Thymus (tissue), 11 donors: ENCODE data around the gene ATP1A3. TPM values are rescaled to one million over a fixed set of nuclear protein-coding genes. Genes with fewer than 3 reads are reported as not detected.
"Not testable (repeated sequence)": the region's sequence is repeated elsewhere in the genome, so short reads cannot be mapped to it uniquely, and the experiment has no call there.

Experiments
- DNase-seq, 9 donors: peaks; one replicate each; pipeline ENCODE4 v3.0.0-alpha.2; 2013; ENCODE audit warnings: low spot score in 9 of 9, low read depth in 6 of 9, missing footprints in 1 of 9
- H3K27ac ChIP-seq, 2 donors: one replicate each; pipeline ENCODE4 v1.5.1; 2013; ENCODE audit warnings: control low read depth in 1 of 2, low read depth in 1 of 2, low read length in 1 of 2, mild to moderate bottlenecking in 1 of 2, moderate library complexity in 1 of 2
- H3K27me3 ChIP-seq, 2 donors: one replicate each; pipeline ENCODE4 v1.5.1; 2013; ENCODE audit warnings: low read length in 1 of 2; ENCODE audit not compliant: control insufficient read depth in 2 of 2, insufficient read depth in 1 of 2
- H3K36me3 ChIP-seq, 2 donors: one replicate each; pipeline ENCODE4 v1.5.1; 2013; ENCODE audit warnings: low read length in 1 of 2, mild to moderate bottlenecking in 1 of 2, moderate library complexity in 1 of 2; ENCODE audit not compliant: control insufficient read depth in 2 of 2, insufficient read depth in 2 of 2
- H3K4me1 ChIP-seq, 2 donors: one replicate each; pipeline ENCODE4 v1.5.1; 2013; ENCODE audit warnings: low read length in 2 of 2; ENCODE audit not compliant: control insufficient read depth in 2 of 2, insufficient read depth in 2 of 2
- H3K4me3 ChIP-seq, 2 donors: one replicate each; pipeline ENCODE4 v1.5.1; 2013; ENCODE audit warnings: low read length in 2 of 2, control low read depth in 1 of 2, mild to moderate bottlenecking in 1 of 2
- H3K9me3 ChIP-seq, 2 donors: one replicate each; pipeline ENCODE4 v1.5.1; 2013; ENCODE audit warnings: low read length in 1 of 2, mild to moderate bottlenecking in 1 of 2; ENCODE audit not compliant: control insufficient read depth in 2 of 2, insufficient read depth in 1 of 2
- WGBS: extraction: QIAGEN DNeasy Blood & Tissue Kit; methylation state at CpG from one replicate; pipeline ENCODE4 v1.1.7; 2013; 5-methylcytosine and 5-hydroxymethylcytosine counted together
- polyA plus RNA-seq: library from polyadenylated mRNA; stranded (reverse); fragments of 200-250 nt; gene quantifications from one replicate; pipeline ENCODE4 v1.2.3, GENCODE V29; 2013
- total RNA-seq: library from RNA; stranded (reverse); fragments of 120-200 nt; gene quantifications from one replicate; pipeline ENCODE4 v1.2.4, GENCODE V29; 2013
- donor health status: healthy.

Gene ATP1A3
- total and polyA plus RNA-seq, 2 donors, result 1.2 to 2.6 TPM

- not testable (repeated sequence) for H3K4me3 ChIP-seq, H3K36me3 ChIP-seq, H3K9me3 ChIP-seq, H3K27ac ChIP-seq, DNase-seq
- peaks cover 10 to 52% of the 10 kb centered on the region in 2 donors for H3K27me3 ChIP-seq
- 95% methylated on average over 11 of the region's 11 CpGs for WGBS
- peaks cover 9 to 19% of the 10 kb centered on the region in 2 donors for H3K4me1 ChIP-seq
These were observed 2.0 kb downstream of the ATP1A3 start for GRCh38 chr19:41991925-41992569.

- Histone ChIP-seq H3K27ac (no peak overlapping the region), H3K9me3 (no peaks in the 10 kb centered on the region), H3K36me3 (peaks cover 2 to 10% of the 10 kb centered on the region in 2 donors), H3K4me1 (peaks cover 6 to 12% of the 10 kb centered on the region in 2 donors), H3K4me3 (no peak overlapping the region), H3K27me3 (peaks cover under 1 to 42% of the 10 kb centered on the region in 2 donors)
- WGBS, result 84% methylated on average over 15 of the region's 15 CpGs
- no peak for DNase-seq
These were observed 3.0 kb downstream of the ATP1A3 start for GRCh38 chr19:41991025-41991424.

- peaks cover 0 to 38% of the 10 kb centered on the region in 2 donors for H3K27me3 ChIP-seq
- peaks cover 6 to 12% of the 10 kb centered on the region in 2 donors for H3K4me1 ChIP-seq
- no peak for DNase-seq
- H3K4me3 ChIP-seq, result no peak overlapping the region
- 98% methylated on average over 2 of the region's 2 CpGs for WGBS
- H3K36me3 ChIP-seq, result peaks cover 2 to 12% of the 10 kb centered on the region in 2 donors
- no peaks in the 10 kb centered on the region for H3K9me3 ChIP-seq
- H3K27ac ChIP-seq, result no peak overlapping the region
These were observed 3.4 kb downstream of the ATP1A3 start for GRCh38 chr19:41990615-41991014.

GRCh38 chr19:41990028-41990427, 4.0 kb downstream of the ATP1A3 start:
- Histone ChIP-seq H3K4me1 (peaks cover 6 to 12% of the 10 kb centered on the region in 2 donors), H3K27ac (no peak overlapping the region), H3K9me3 (no peaks in the 10 kb centered on the region), H3K4me3 (no peak overlapping the region), H3K27me3 (peaks cover 0 to 32% of the 10 kb centered on the region in 2 donors), H3K36me3 (peaks cover 2 to 16% of the 10 kb centered on the region in 2 donors)
- no peak for DNase-seq
- WGBS, result 96% methylated on average over 4 of the region's 4 CpGs

GRCh38 chr19:41988947-41989346, 5.1 kb downstream of the ATP1A3 start:
- Histone ChIP-seq H3K9me3 (no peaks in the 10 kb centered on the region), H3K36me3 (peaks cover 2 to 18% of the 10 kb centered on the region in 2 donors), H3K4me1 (peaks cover 6 to 7% of the 10 kb centered on the region in 2 donors), H3K27ac (no peak overlapping the region), H3K4me3 (no peak overlapping the region), H3K27me3 (peaks cover 0 to 23% of the 10 kb centered on the region in 2 donors)
- WGBS, result 95% methylated on average over 9 of the region's 9 CpGs
- DNase-seq, result no peak

- no peaks in the 10 kb centered on the region for H3K9me3 ChIP-seq
- H3K36me3 ChIP-seq, result peaks cover 2 to 18% of the 10 kb centered on the region in 2 donors
- H3K4me1 ChIP-seq, result no peaks in the 10 kb centered on the region
- peaks cover 0 to 12% of the 10 kb centered on the region in 2 donors for H3K27me3 ChIP-seq
- WGBS, result 96% methylated on average over 10 of the region's 10 CpGs
- no peak overlapping the region for H3K27ac ChIP-seq
- H3K4me3 ChIP-seq, result no peak overlapping the region
- no peak for DNase-seq
These were observed 6.7 kb downstream of the ATP1A3 start for GRCh38 chr19:41987141-41987860.

- Histone ChIP-seq H3K27ac (no peak overlapping the region), H3K4me1 (no peaks in the 10 kb centered on the region), H3K36me3 (peaks cover 2 to 25% of the 10 kb centered on the region in 2 donors), H3K9me3 (no peaks in the 10 kb centered on the region), H3K27me3 (no peaks in the 10 kb centered on the region), H3K4me3 (no peak overlapping the region)
- no peak for DNase-seq
- 96% methylated on average over 17 of the region's 17 CpGs for WGBS
These were observed 9.1 kb downstream of the ATP1A3 start for GRCh38 chr19:41984961-41985360.

GRCh38 chr19:41981724-41982123, 12.3 kb downstream of the ATP1A3 start:
- H3K4me1 ChIP-seq, result no peaks in the 10 kb centered on the region
- 94% methylated on average over 15 of the region's 15 CpGs for WGBS
- peaks cover 1 to 24% of the 10 kb centered on the region in 2 donors for H3K36me3 ChIP-seq
- no peak overlapping the region for H3K4me3 ChIP-seq
- H3K27me3 ChIP-seq, result no peaks in the 10 kb centered on the region
- no peaks in the 10 kb centered on the region for H3K9me3 ChIP-seq
- no peak for DNase-seq
- H3K27ac ChIP-seq, result no peak overlapping the region

GRCh38 chr19:41978470-41978869, 15.6 kb downstream of the ATP1A3 start:
- DNase-seq, result no peak
- Histone ChIP-seq H3K4me3 (no peak overlapping the region), H3K27ac (no peak overlapping the region), H3K9me3 (no peaks in the 10 kb centered on the region), H3K27me3 (no peaks in the 10 kb centered on the region), H3K4me1 (no peaks in the 10 kb centered on the region), H3K36me3 (peaks cover 3 to 22% of the 10 kb centered on the region in 2 donors)
- WGBS, result 97% methylated on average over 17 of the region's 17 CpGs
